Choroid plexus epithelial cell (primary cell): ENCODE results near the gene ZNF8.

Source experiments
- DNase-seq: peaks from one replicate; pipeline ENCODE4 v3.0.0-alpha.2; 2010; ENCODE audit warnings: low read depth
- H3K4me3 ChIP-seq: 2 replicates; pipeline ENCODE4 v1.5.1; 2011; ENCODE audit warnings: low read depth, mild to moderate bottlenecking, control low read depth, low read length, moderate library complexity
- TF ChIP-seq, protein P1 (sequence below): conservative IDR thresholded peaks from 2 replicates; pipeline ENCODE4 v1.5.1; 2011; ENCODE audit warnings: low read depth, mild to moderate bottlenecking, control low read depth, inconsistent platforms, low read length, moderate library complexity

Gene ZNF8

DNA sequence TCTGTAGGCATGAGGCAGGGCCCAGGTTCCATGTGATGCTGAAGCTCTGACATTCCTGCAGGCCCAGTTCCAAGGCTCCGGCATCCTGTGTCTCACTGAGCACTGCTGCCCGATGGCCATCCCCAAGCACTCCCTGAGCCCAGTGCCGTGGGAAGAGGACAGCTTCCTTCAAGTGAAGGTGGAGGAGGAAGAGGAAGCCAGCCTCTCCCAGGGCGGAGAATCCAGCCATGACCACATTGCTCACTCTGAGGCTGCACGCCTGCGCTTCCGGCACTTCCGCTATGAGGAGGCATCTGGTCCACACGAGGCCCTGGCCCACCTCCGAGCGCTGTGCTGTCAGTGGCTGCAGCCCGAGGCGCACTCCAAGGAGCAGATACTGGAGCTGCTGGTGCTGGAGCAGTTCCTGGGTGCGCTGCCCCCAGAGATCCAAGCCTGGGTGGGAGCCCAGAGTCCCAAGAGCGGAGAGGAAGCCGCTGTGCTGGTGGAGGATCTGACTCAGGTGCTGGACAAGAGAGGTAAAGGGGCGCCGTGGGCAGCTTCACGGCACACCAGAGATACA lies 56.0 kb downstream of the ZNF8 start:
- no peak overlapping the region for H3K4me3 ChIP-seq
- TF ChIP-seq, protein P1, sequence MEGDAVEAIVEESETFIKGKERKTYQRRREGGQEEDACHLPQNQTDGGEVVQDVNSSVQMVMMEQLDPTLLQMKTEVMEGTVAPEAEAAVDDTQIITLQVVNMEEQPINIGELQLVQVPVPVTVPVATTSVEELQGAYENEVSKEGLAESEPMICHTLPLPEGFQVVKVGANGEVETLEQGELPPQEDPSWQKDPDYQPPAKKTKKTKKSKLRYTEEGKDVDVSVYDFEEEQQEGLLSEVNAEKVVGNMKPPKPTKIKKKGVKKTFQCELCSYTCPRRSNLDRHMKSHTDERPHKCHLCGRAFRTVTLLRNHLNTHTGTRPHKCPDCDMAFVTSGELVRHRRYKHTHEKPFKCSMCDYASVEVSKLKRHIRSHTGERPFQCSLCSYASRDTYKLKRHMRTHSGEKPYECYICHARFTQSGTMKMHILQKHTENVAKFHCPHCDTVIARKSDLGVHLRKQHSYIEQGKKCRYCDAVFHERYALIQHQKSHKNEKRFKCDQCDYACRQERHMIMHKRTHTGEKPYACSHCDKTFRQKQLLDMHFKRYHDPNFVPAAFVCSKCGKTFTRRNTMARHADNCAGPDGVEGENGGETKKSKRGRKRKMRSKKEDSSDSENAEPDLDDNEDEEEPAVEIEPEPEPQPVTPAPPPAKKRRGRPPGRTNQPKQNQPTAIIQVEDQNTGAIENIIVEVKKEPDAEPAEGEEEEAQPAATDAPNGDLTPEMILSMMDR: no peak
- DNase-seq: no peak

DNA sequence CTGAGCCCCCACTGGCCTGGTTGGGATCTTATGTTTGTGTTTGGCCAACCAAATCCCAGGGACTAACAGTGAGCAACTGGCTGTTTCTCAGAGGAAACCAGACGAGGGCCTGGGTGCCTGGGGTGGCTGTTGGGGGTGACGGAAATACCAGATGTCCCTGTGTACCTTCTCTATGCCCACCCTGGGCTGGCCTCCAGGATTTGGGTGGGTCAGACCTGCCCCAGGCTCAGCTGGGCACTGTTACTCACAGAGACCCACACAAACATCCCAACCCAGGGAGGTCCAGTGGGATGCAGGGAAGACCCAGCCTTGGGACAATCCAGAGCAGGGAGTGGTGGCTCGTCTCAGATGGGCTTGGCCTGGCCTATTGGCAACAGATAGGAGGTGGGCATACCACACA lies 56.9 kb downstream of the ZNF8 start:
- TF ChIP-seq, protein P1: no peak
- no peak overlapping the region for H3K4me3 ChIP-seq
- DNase-seq: no peak

DNA sequence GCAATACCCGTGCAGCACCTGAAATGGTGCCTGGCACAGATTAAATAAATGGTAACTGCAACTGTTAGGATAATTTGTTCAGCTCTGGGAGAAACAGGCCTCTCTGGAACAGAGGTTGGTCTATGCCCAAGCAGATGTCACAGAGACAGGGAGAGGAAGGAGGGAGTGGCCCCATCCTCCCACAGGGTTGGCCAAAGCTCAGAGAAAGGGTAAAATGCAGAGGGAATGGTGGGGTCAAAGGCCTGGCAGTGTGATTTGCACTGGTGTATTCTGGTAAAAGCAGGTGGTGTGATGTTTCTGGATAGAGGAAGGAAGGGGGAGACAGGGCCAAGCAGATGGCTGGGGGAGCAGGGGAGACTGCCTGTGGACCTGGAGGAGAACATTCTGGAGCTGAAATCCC lies 57.5 kb downstream of the ZNF8 start:
- TF ChIP-seq, protein P1: no peak
- DNase-seq: no peak
- H3K4me3 ChIP-seq: no peak overlapping the region

DNA sequence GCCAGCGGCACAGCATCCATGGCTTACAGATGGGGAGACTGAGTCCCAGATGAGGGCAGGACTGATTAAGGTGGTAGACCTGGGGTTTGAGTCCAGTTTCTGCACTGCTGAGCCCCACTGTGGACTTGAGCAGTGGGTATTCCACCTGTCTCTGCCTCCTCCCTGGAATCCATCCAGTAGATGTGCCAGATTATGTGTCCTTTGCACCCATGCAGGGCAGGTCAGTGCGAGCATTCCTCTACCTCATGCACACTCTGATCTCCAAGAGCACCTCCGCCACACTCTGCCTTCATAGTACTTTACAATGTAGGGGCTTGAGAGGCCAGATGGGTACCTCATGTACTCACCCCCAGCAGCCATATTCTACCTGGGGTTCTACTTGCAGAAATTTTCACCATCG lies 58.1 kb downstream of the ZNF8 start:
- DNase-seq: no peak
- H3K4me3 ChIP-seq: no peak overlapping the region
- TF ChIP-seq, protein P1: no peak

DNA sequence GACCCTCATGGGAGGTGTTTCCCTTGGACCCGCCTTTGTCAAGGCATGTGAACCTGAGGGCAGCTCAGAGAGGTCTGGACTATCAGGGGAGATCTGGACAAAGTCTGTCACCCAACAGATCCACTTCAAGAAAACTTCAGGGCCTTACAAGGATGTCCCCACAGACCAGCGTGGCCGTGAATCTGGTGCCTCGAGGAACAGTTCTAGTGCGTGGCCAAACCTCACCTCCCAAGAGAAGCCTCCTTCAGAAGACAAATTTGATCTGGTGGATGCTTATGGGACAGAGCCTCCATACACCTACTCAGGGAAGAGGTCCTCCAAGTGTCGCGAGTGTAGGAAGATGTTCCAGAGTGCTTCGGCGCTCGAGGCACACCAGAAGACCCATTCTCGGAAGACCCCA lies 59.6 kb downstream of the ZNF8 start:
- TF ChIP-seq, protein P1: no peak
- DNase-seq: no peak

DNA sequence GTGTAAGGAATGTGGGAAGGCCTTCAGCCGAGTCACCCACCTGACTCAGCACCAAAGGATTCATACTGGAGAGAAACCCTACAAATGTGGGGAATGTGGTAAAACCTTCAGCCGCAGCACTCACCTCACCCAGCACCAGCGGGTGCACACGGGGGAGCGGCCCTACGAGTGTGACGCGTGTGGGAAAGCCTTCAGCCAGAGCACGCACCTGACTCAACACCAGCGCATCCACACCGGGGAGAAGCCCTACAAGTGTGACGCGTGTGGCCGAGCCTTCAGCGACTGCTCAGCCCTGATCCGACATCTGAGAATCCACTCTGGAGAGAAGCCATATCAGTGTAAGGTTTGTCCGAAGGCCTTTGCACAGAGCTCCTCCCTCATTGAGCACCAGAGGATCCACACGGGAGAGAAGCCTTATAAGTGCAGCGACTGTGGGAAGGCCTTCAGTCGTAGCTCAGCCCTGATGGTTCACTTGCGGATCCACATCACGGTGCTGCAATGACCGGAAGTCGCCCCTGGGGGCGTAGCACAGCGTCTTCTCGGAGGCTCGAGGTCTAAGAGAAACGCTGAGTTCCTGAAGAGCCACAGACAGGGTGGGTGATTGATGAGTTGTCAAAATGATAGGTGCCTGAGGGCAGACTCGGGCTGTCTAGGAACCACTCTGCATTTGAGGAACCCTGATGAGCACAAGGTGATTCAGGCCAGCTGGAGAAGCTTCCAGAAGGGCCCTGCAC lies 60.2 kb downstream of the ZNF8 start:
- DNase-seq: no peak
- H3K4me3 ChIP-seq: no peak overlapping the region
- TF ChIP-seq, protein P1: no peak

More for the DNA sequence above, 59.6 kb downstream of the ZNF8 start:
- no peak overlapping the region for H3K4me3 ChIP-seq

DNA sequence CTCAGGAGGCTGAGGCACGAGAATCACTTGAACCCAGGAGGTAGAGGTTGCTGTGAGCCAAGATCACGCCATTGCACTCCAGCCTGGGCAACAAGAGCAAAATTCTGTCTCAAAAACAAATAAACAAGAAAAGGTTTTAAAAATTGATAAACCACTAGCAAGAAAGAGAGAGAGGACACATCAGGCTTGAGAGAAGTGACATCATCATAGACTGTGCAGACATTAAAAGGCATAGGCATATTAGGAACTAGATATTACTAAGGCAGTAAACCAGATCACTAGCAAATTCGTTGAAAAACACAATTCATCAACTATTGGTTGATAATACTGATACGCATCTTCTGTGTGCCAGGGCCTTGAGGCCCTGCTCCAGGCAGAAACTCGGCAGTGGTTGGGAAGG lies 66.8 kb downstream of the ZNF8 start:
- no peak overlapping the region for H3K4me3 ChIP-seq
- TF ChIP-seq, protein P1: no peak
- DNase-seq: no peak
